Peyer's patch (tissue), 4 donors: ENCODE results near the gene PARD6B.

Experiments used
- POLR2A ChIP-seq, 2 donors: fragments of 450-650 bp; IDR thresholded peaks; one replicate each; pipeline ENCODE4 v1.5.1; 2017; ENCODE audit warnings: antibody characterized with exemption in 2 of 2, mild to moderate bottlenecking in 2 of 2, moderate library complexity in 2 of 2
- TF ChIP-seq, protein P1 (sequence below), 6 experiments: fragments of 450-650 bp in 4 of 6; fragments of 200-600 bp in 2 of 6; sonication (generic) in 1 of 6; IDR thresholded peaks; one replicate each; pipeline ENCODE4 v1.5.1; 2017 to 2019; ENCODE audit warnings: antibody characterized with exemption in 6 of 6, mild to moderate bottlenecking in 3 of 6, moderate library complexity in 1 of 6

GRCh38 chr20:50789968-50790650 lies 58.7 kb downstream of the PARD6B start:
- TF ChIP-seq, protein P1, sequence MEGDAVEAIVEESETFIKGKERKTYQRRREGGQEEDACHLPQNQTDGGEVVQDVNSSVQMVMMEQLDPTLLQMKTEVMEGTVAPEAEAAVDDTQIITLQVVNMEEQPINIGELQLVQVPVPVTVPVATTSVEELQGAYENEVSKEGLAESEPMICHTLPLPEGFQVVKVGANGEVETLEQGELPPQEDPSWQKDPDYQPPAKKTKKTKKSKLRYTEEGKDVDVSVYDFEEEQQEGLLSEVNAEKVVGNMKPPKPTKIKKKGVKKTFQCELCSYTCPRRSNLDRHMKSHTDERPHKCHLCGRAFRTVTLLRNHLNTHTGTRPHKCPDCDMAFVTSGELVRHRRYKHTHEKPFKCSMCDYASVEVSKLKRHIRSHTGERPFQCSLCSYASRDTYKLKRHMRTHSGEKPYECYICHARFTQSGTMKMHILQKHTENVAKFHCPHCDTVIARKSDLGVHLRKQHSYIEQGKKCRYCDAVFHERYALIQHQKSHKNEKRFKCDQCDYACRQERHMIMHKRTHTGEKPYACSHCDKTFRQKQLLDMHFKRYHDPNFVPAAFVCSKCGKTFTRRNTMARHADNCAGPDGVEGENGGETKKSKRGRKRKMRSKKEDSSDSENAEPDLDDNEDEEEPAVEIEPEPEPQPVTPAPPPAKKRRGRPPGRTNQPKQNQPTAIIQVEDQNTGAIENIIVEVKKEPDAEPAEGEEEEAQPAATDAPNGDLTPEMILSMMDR (IDR thresholded peaks at IDR 0.05), result no peak
- TF ChIP-seq POLR2A (IDR thresholded peaks at IDR 0.05), result no peak
